Glutamatergic neuron (in vitro differentiated cells): ENCODE data around the gene FUT9. TPM values are rescaled to one million over a fixed set of nuclear protein-coding genes. Genes with fewer than 3 reads are reported as not detected.
"Not testable (repeated sequence)": the region's sequence is repeated elsewhere in the genome, so short reads cannot be mapped to it uniquely, and the experiment has no call there.

Experiments
- DNase-seq: peaks from one replicate; pipeline ENCODE4 v3.0.0; 2022
- H3K27ac Mint-ChIP-seq: one replicate; pipeline ENCODE4 v1.8.0; 2020; ENCODE audit warnings: mild to moderate bottlenecking, mixed read lengths, inconsistent platforms; ENCODE audit not compliant: unreplicated experiment
- H3K27me3 Mint-ChIP-seq: one replicate; pipeline ENCODE4 v1.8.0; 2020; ENCODE audit warnings: mild to moderate bottlenecking, moderate library complexity, mixed read lengths, inconsistent platforms; ENCODE audit not compliant: unreplicated experiment
- H3K36me3 Mint-ChIP-seq: one replicate; pipeline ENCODE4 v1.8.0; 2020; ENCODE audit warnings: mild to moderate bottlenecking, mixed read lengths, inconsistent platforms; ENCODE audit not compliant: unreplicated experiment
- H3K4me1 Mint-ChIP-seq: one replicate; pipeline ENCODE4 v1.8.0; 2020; ENCODE audit warnings: mild to moderate bottlenecking, low read depth, mixed read lengths, inconsistent platforms; ENCODE audit not compliant: unreplicated experiment
- H3K4me3 Mint-ChIP-seq: one replicate; pipeline ENCODE4 v1.8.0; 2020; ENCODE audit warnings: mild to moderate bottlenecking, mixed read lengths, inconsistent platforms; ENCODE audit not compliant: unreplicated experiment
- H3K9me3 Mint-ChIP-seq: one replicate; pipeline ENCODE4 v1.8.0; 2020; ENCODE audit warnings: mild to moderate bottlenecking, moderate library complexity, mixed read lengths, inconsistent platforms; ENCODE audit not compliant: unreplicated experiment
- CTCF ChIP-seq: fragments of 200-600 bp; sonication (generic); IDR thresholded peaks from one replicate; pipeline ENCODE4 v1.5.0; 2021; ENCODE audit not compliant: partially characterized antibody, unreplicated experiment
- total RNA-seq: library from RNA; stranded (reverse); fragmentation: NEBNext Ultra II Directional; extraction: Animal tissue kit (Norgen Biotek cat#: 25700); gene quantifications from one replicate; pipeline ENCODE4 v1.2.1, GENCODE V29; 2021; ENCODE audit not compliant: unreplicated experiment

FUT9 gene
- total RNA-seq, 1 donor from 2014 or later = 0.54 TPM

GRCh38 chr6:96257751-96258150 lies 242.0 kb downstream of the FUT9 start:
- Mint-ChIP-seq H3K4me1 (no peaks in the 10 kb centered on the region), H3K36me3 (peaks cover 7% of the 10 kb centered on the region), H3K27me3 (no peaks in the 10 kb centered on the region), H3K27ac (no peak overlapping the region), H3K9me3 (peaks cover 3% of the 10 kb centered on the region), H3K4me3 (no peak overlapping the region)
- DNase-seq = no peak
- TF ChIP-seq CTCF = no peak

- not testable (repeated sequence) for H3K27me3 Mint-ChIP-seq, DNase-seq, H3K9me3 Mint-ChIP-seq, H3K27ac Mint-ChIP-seq, H3K36me3 Mint-ChIP-seq, H3K4me3 Mint-ChIP-seq, H3K4me1 Mint-ChIP-seq
Observed at GRCh38 chr6:96260787-96261430, 245.1 kb downstream of the FUT9 start.
